GM12892 (cell line): ENCODE results near the gene MVD.

Experiments used
- POLR2A ChIP-seq: IDR thresholded peaks from 2 replicates; pipeline ENCODE4 v1.6.1; 2011; ENCODE audit warnings: low read depth, low read length, control low read depth
- POLR2AphosphoS5 ChIP-seq: IDR thresholded peaks from 2 replicates; pipeline ENCODE4 v1.6.1; 2011; ENCODE audit warnings: low read depth, low read length, control low read depth

DNA sequence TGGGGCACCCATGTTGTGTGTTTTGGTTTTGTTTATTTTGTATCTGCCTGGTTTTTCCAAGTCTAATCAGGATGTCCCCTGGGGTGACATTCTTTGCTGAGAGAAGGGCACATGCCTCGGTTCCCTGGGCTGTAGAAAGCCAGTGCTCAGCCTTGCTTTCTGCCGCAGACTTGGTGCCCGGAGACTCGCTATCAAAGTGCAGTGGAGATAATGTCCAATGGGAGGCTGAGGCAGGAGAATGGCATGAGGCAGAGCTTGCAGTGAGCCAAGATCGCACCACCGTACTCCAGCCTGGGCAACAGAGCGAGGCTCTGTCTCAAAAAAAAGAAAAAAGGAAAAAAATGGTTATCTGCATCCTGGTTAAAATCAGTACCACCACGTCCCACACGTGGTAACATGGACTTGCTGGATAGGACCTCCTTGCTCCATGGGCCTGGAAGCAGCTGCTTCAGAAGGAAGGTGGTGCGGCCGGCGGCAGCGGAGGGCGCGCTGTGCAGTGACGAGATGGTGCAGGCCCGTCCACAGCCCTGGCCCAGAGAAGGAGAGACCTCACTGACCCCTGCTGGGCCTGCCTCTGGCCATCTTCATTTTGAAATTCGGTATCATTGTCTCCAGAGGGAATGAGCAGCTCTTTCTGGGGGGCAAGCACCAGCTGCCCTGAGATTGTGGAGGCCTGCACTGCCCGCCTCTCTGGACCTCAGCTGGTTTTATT, 43.8 kb downstream of the MVD start:
- TF ChIP-seq POLR2AphosphoS5 = no peak
- TF ChIP-seq POLR2A = no peak
